Upper lobe of left lung (tissue), 6 donors: ENCODE measurements around the gene EDDM3A. TPM values are rescaled to one million over a fixed set of nuclear protein-coding genes. Genes with fewer than 3 reads are reported as not detected.
"Not testable (repeated sequence)": the region's sequence is repeated elsewhere in the genome, so short reads cannot be mapped to it uniquely, and the experiment has no call there.

Experiments used
- ATAC-seq, 2 donors: fragments of 200-7000 bp; cut with Tn5 transposase; one replicate each; pipeline ENCODE4 v1.9.1; 2022; ENCODE audit warnings: mild to moderate bottlenecking in 2 of 2, moderate library complexity in 2 of 2; ENCODE audit not compliant: low FRiP score in 2 of 2
- DNase-seq, 2 donors: peaks; one replicate each; pipeline ENCODE4 v3.0.0-alpha.2; 2019 to 2020
- H3K27ac ChIP-seq, 4 donors: fragments of 200-600 bp; sonication (generic); one replicate each; pipeline ENCODE4 v1.5.1; 2016 to 2019
- H3K27me3 ChIP-seq, 4 donors: fragments of 200-600 bp; sonication (generic); one replicate each; pipeline ENCODE4 v1.5.1; 2017 to 2019
- H3K36me3 ChIP-seq, 4 donors: fragments of 200-600 bp; sonication (generic); one replicate each; pipeline ENCODE4 v1.5.1; 2016 to 2019
- H3K4me1 ChIP-seq, 4 donors: fragments of 200-600 bp; sonication (generic); one replicate each; pipeline ENCODE4 v1.5.1; 2018 to 2019
- H3K4me3 ChIP-seq, 4 donors: fragments of 200-600 bp; sonication (generic); one replicate each; pipeline ENCODE4 v1.5.1; 2017 to 2019; ENCODE audit warnings: mild to moderate bottlenecking in 2 of 4, moderate library complexity in 1 of 4
- H3K9me3 ChIP-seq, 4 donors: fragments of 200-600 bp; sonication (generic); one replicate each; pipeline ENCODE4 v1.5.1; 2018 to 2019
- EP300 ChIP-seq, 4 donors: sonication (generic); formaldehyde crosslinking; IDR thresholded peaks; one replicate each; pipeline ENCODE4 v1.5.1; 2017; ENCODE audit warnings: antibody characterized with exemption in 4 of 4, control low read depth in 2 of 4
- POLR2A ChIP-seq, 4 donors: fragments of 450-650 bp; IDR thresholded peaks; one replicate each; pipeline ENCODE4 v1.5.1; 2016 to 2017; ENCODE audit warnings: antibody characterized with exemption in 4 of 4, mild to moderate bottlenecking in 2 of 4
- POLR2AphosphoS5 ChIP-seq, 2 donors: sonication (generic); formaldehyde crosslinking; IDR thresholded peaks; one replicate each; pipeline ENCODE4 v1.5.1; 2017; ENCODE audit warnings: antibody characterized with exemption in 2 of 2
- WGBS, 2 donors: methylation state at CpG; one replicate each; pipeline ENCODE4 v1.1.5; 2017 to 2018; 5-methylcytosine and 5-hydroxymethylcytosine counted together
- total RNA-seq, 6 donors: library from RNA; depleted of rRNA in 4 of 6; stranded (reverse); fragments of >200 nt in 4 of 6; gene quantifications; one replicate each; pipeline versions ENCODE4 v1.1.0 to v1.2.1, GENCODE V29; 2016 to 2021
- TF ChIP-seq, protein P1 (sequence below), 6 experiments: fragments of 450-650 bp in 4 of 6; fragments of 200-600 bp in 2 of 6; sonication (generic) in 2 of 6; IDR thresholded peaks; one replicate each; pipeline ENCODE4 v1.5.1; 2016 to 2019; ENCODE audit warnings: antibody characterized with exemption in 6 of 6
- donor health status: DM: no; HTN: no; CAD: no; lungs with moderate emphysema.
- donor health status: DM: no; HTN: yes; CAD: no; lungs with severe emphysema.

EDDM3A gene
- total RNA-seq, 6 donors from 2014 or later: not detected

GRCh38 chr14:20751963-20752562 is 6.4 kb downstream of the EDDM3A start:
- TF ChIP-seq POLR2AphosphoS5 (IDR thresholded peaks at IDR 0.05): no peak
- no peak for TF ChIP-seq EP300 (IDR thresholded peaks at IDR 0.05)
- peaks cover 0 to 18% (median 13%) of the 10 kb centered on the region in 4 donors for H3K9me3 ChIP-seq
- WGBS, 2 donors: 88 to 94% methylated on average over 5 of the region's 5 CpGs
- no peaks in the 10 kb centered on the region for H3K36me3 ChIP-seq
- H3K4me3 ChIP-seq: no peak overlapping the region
- DNase-seq: no peak
- no peaks in the 10 kb centered on the region for H3K27me3 ChIP-seq
- H3K4me1 ChIP-seq: peaks cover 0 to 5% (median 2%) of the 10 kb centered on the region in 4 donors
- no peak overlapping the region for H3K27ac ChIP-seq
- ATAC-seq: no peak

GRCh38 chr14:20754308-20754707 is 8.6 kb downstream of the EDDM3A start:
- H3K9me3 ChIP-seq: peaks cover 0 to 18% (median 13%) of the 10 kb centered on the region in 4 donors
- DNase-seq (peak in 1 of 2 donors; percentile 35), ATAC-seq (no peak)
- peaks cover 0 to 5% (median 2%) of the 10 kb centered on the region in 4 donors for H3K4me1 ChIP-seq
- 74 to 81% methylated on average over 2 of the region's 2 CpGs for WGBS, 2 donors
- no peaks in the 10 kb centered on the region for H3K36me3 ChIP-seq
- no peak for TF ChIP-seq POLR2AphosphoS5 (IDR thresholded peaks at IDR 0.05)
- no peak for TF ChIP-seq POLR2A (IDR thresholded peaks at IDR 0.05)
- no peak overlapping the region for H3K27ac ChIP-seq
- H3K4me3 ChIP-seq: no peak overlapping the region
- H3K27me3 ChIP-seq: no peaks in the 10 kb centered on the region

DNA sequence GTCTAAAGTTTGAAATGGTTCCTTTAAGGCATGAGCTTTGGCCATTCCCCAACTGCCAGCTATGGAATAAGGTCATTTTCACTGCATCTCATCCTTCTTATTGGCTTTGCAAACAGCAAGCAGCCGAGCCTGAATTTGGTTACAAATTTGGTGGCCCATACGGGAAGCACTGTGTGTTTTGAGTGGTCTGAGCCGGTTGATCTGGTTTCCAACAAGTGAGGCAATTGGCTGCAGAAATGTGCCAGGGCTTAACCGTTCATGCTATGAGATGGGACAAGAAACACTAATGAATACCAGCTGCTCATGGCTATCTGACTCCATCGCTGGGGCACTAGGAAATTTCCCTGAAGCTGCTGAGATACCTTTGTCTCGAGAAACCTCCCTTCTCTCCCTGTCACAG is 9.3 kb downstream of the EDDM3A start:
- Histone ChIP-seq H3K27me3 (no peaks in the 10 kb centered on the region), H3K4me3 (no peak overlapping the region), H3K36me3 (no peaks in the 10 kb centered on the region), H3K4me1 (peaks cover 0 to 5% (median 2%) of the 10 kb centered on the region in 4 donors), H3K27ac (no peak overlapping the region), H3K9me3 (peaks cover 0 to 18% (median 13%) of the 10 kb centered on the region in 4 donors)
- no peak for ATAC-seq
- 59 to 87% methylated on average over 6 of the region's 6 CpGs for WGBS, 2 donors
- peak in 1 of 2 donors; percentile 63 for DNase-seq
- no peak for TF ChIP-seq POLR2AphosphoS5 (IDR thresholded peaks at IDR 0.05)
- TF ChIP-seq, protein P1, sequence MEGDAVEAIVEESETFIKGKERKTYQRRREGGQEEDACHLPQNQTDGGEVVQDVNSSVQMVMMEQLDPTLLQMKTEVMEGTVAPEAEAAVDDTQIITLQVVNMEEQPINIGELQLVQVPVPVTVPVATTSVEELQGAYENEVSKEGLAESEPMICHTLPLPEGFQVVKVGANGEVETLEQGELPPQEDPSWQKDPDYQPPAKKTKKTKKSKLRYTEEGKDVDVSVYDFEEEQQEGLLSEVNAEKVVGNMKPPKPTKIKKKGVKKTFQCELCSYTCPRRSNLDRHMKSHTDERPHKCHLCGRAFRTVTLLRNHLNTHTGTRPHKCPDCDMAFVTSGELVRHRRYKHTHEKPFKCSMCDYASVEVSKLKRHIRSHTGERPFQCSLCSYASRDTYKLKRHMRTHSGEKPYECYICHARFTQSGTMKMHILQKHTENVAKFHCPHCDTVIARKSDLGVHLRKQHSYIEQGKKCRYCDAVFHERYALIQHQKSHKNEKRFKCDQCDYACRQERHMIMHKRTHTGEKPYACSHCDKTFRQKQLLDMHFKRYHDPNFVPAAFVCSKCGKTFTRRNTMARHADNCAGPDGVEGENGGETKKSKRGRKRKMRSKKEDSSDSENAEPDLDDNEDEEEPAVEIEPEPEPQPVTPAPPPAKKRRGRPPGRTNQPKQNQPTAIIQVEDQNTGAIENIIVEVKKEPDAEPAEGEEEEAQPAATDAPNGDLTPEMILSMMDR (IDR thresholded peaks at IDR 0.05): no peak
- no peak for TF ChIP-seq EP300 (IDR thresholded peaks at IDR 0.05)
- TF ChIP-seq POLR2A (IDR thresholded peaks at IDR 0.05): no peak

- WGBS, 2 donors: 27 to 55% methylated on average over 4 of the region's 4 CpGs
- Histone ChIP-seq H3K27me3 (no peaks in the 10 kb centered on the region), H3K27ac (no peak overlapping the region), H3K4me3 (no peak overlapping the region), H3K4me1 (peaks cover 0 to 5% (median 2%) of the 10 kb centered on the region in 4 donors), H3K36me3 (no peaks in the 10 kb centered on the region), H3K9me3 (peaks cover 0 to 3% (median 1%) of the 10 kb centered on the region in 4 donors)
- ATAC-seq (no peak), DNase-seq (peak in 1 of 2 donors; percentile 32)
- TF ChIP-seq POLR2AphosphoS5 (IDR thresholded peaks at IDR 0.05) (no peak), POLR2A (IDR thresholded peaks at IDR 0.05) (no peak), EP300 (IDR thresholded peaks at IDR 0.05) (no peak)
- TF ChIP-seq, protein P1 (IDR thresholded peaks at IDR 0.05): peak in 5 of 6 experiments; percentile 10 to 47 (median 36)
Observed at GRCh38 chr14:20757965-20758364, 12.3 kb downstream of the EDDM3A start.

DNA sequence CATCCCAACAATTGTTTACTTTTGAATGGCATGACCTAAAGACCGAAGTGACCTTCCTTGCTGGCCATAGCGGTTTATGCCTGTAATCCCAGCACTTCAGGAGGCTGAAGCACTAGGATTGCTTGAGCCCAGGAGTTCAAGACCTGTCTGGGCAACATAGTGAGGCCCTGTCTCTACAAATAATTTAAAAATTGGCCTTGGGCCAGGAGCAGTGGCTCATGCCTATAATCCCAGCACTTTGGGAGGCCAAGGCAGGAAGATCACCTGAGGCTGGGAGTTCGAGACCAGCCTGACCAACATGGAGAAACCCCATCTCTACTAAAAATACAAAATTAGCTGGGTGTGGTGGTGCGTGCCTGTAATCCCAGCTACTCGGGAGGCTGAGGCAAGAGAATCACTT is 13.8 kb downstream of the EDDM3A start:
- DNase-seq, H3K9me3 ChIP-seq, H3K27me3 ChIP-seq, ATAC-seq, H3K36me3 ChIP-seq, H3K4me1 ChIP-seq, H3K27ac ChIP-seq, H3K4me3 ChIP-seq: not testable (repeated sequence)
- 95 to 98% methylated on average over 5 of the region's 5 CpGs for WGBS, 2 donors

GRCh38 chr14:20760950-20761349 is 15.3 kb downstream of the EDDM3A start:
- Histone ChIP-seq H3K27ac (no peak overlapping the region), H3K27me3 (no peaks in the 10 kb centered on the region), H3K9me3 (no peaks in the 10 kb centered on the region), H3K36me3 (no peaks in the 10 kb centered on the region), H3K4me3 (no peak overlapping the region), H3K4me1 (no peaks in the 10 kb centered on the region)
- TF ChIP-seq POLR2AphosphoS5 (IDR thresholded peaks at IDR 0.05) (no peak), EP300 (IDR thresholded peaks at IDR 0.05) (no peak), POLR2A (IDR thresholded peaks at IDR 0.05) (no peak)
- TF ChIP-seq, protein P1 (IDR thresholded peaks at IDR 0.05): no peak
- DNase-seq: no peak
- ATAC-seq: no peak
